A549 (cell line): ENCODE measurements around the gene SLC9A1.

Source experiments
- CHD4 ChIP-seq: fragments of 200-600 bp; sonication (generic); IDR thresholded peaks from 2 replicates; pipeline ENCODE4 v1.6.1; 2016; ENCODE audit warnings: antibody characterized with exemption, mild to moderate bottlenecking, borderline replicate concordance
- CTCF ChIP-seq: fragments of >200 bp; sonication (Bioruptor Twin); formaldehyde crosslinking; IDR thresholded peaks from 3 replicates; pipeline ENCODE4 v1.5.1; 2016
- HOXA7 ChIP-seq: fragments of 250-450 bp; sonication (Bioruptor Pico); IDR thresholded peaks from 2 replicates; pipeline ENCODE4 v1.5.0; 2020; ENCODE audit warnings: mild to moderate bottlenecking, moderate library complexity
- JUN ChIP-seq, 2 experiments: fragments of >200 bp; sonication (Bioruptor Twin); formaldehyde crosslinking; IDR thresholded peaks; 2 replicates in 1 of 2; 3 replicates in 1 of 2; pipeline ENCODE4 v1.6.1; 2016 to 2017
- JUNB ChIP-seq: fragments of >200 bp; sonication (Bioruptor Twin); formaldehyde crosslinking; IDR thresholded peaks from 2 replicates; pipeline ENCODE4 v1.6.1; 2016
- MYC ChIP-seq: IDR thresholded peaks from 2 replicates; pipeline ENCODE4 v1.6.1; 2012; ENCODE audit warnings: mild to moderate bottlenecking, inconsistent platforms, low read length, improper control_type of control experiment, borderline replicate concordance
- POLR2A ChIP-seq: IDR thresholded peaks from 2 replicates; pipeline ENCODE4 v1.6.1; 2012; ENCODE audit warnings: mild to moderate bottlenecking, low read length
- ZFP36 ChIP-seq: fragments of 450-650 bp; IDR thresholded peaks from 2 replicates; pipeline ENCODE4 v1.6.1; 2014; ENCODE audit warnings: borderline replicate concordance; ENCODE audit not compliant: partially characterized antibody
- TF ChIP-seq, protein P1 (sequence below): fragments of 450-650 bp; IDR thresholded peaks from 2 replicates; pipeline ENCODE4 v1.6.1; 2014; ENCODE audit warnings: antibody characterized with exemption

DNA sequence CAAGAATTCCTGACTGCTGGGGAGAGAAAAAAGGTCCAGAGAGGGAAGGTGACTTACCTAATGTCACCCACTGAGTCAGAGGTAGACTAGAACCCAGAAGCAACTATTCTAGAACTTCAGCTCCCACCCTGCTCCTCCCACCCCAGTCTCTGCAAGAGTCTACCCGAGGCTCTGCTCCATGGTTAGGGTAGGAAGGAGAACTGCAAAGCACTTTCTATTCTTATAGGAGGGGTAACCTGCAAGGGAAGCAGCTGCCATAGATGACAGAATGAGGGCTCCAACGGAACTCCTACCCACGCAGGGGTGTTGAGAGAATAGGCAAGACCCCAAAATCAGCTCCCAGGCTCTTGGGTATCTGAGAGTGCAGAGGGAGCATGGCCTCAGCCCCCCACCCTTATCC is 4.3 kb downstream of the SLC9A1 start:
- TF ChIP-seq JUNB (no peak), JUN (IDR thresholded peaks at IDR 0.05) (no peak), CTCF (no peak), MYC (no peak), POLR2A (no peak), ZFP36 (no peak), HOXA7 (no peak), CHD4 (no peak)
- TF ChIP-seq, protein P1, sequence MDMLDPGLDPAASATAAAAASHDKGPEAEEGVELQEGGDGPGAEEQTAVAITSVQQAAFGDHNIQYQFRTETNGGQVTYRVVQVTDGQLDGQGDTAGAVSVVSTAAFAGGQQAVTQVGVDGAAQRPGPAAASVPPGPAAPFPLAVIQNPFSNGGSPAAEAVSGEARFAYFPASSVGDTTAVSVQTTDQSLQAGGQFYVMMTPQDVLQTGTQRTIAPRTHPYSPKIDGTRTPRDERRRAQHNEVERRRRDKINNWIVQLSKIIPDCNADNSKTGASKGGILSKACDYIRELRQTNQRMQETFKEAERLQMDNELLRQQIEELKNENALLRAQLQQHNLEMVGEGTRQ, result no peak
